C4-2B (cell line): Measurements from ENCODE around the gene WDR3.
A peak's percentile ranks its signal among the peaks of the same experiment; 100 is the strongest.

Experiments
- CTCF ChIP-seq: fragments of 450-650 bp; conservative IDR thresholded peaks from 2 replicates; pipeline ENCODE4 v1.5.1; 2017; ENCODE audit warnings: mild to moderate bottlenecking
- ZFX ChIP-seq: fragments of 450-650 bp; IDR thresholded peaks from 2 replicates; pipeline ENCODE4 v1.6.1; 2017

GRCh38 chr1:117895482-117896114 lies 33.9 kb upstream of the WDR3 start:
- peak; percentile 91 for TF ChIP-seq CTCF
- no peak for TF ChIP-seq ZFX
